MM.1S (cell line): Measurements from ENCODE around the gene NYNRIN.
"Not testable (repeated sequence)": the region's sequence is repeated elsewhere in the genome, so short reads cannot be mapped to it uniquely, and the experiment has no call there.

Experiments used
- DNase-seq: peaks from one replicate; pipeline ENCODE4 v3.0.0-alpha.2; 2015
- H2AFZ ChIP-seq: fragments of 300-600 bp; sonication (generic); 2 replicates; pipeline ENCODE4 v1.6.0; 2016; ENCODE audit warnings: antibody characterized with exemption, low read length
- H3F3A ChIP-seq: fragments of 300-600 bp; sonication (generic); 2 replicates; pipeline ENCODE4 v1.6.1; 2016; ENCODE audit warnings: mild to moderate bottlenecking, antibody characterized with exemption, low read length, moderate library complexity, mixed read lengths; ENCODE audit not compliant: insufficient read depth
- H3K27ac ChIP-seq: fragments of 300-600 bp; sonication (generic); 2 replicates; pipeline ENCODE4 v1.5.1; 2016; ENCODE audit warnings: mild to moderate bottlenecking, low read length
- H3K27me3 ChIP-seq: fragments of 300-600 bp; sonication (generic); replicated peaks from 2 replicates; pipeline ENCODE4 v1.6.0; 2016; ENCODE audit warnings: low read length; ENCODE audit not compliant: insufficient read depth
- H3K36me3 ChIP-seq: fragments of 300-600 bp; sonication (generic); replicated peaks from 2 replicates; pipeline ENCODE4 v1.6.1; 2016; ENCODE audit warnings: mild to moderate bottlenecking, low read length, mixed read lengths; ENCODE audit not compliant: insufficient read depth
- H3K4me1 ChIP-seq: fragments of 300-600 bp; sonication (generic); 2 replicates; pipeline ENCODE4 v1.6.1; 2016; ENCODE audit warnings: low read length, mixed read lengths
- H3K4me2 ChIP-seq: fragments of 300-600 bp; sonication (generic); 2 replicates; pipeline ENCODE4 v1.6.0; 2016; ENCODE audit warnings: low read depth, low read length
- H3K4me3 ChIP-seq: fragments of 300-600 bp; sonication (generic); 2 replicates; pipeline ENCODE4 v1.5.1; 2016; ENCODE audit warnings: low read length, mixed read lengths
- H3K79me2 ChIP-seq: fragments of 300-600 bp; sonication (generic); 2 replicates; pipeline ENCODE4 v1.6.1; 2016; ENCODE audit warnings: mixed run types, low read length, mixed read lengths
- H3K9ac ChIP-seq: fragments of 300-600 bp; sonication (generic); 2 replicates; pipeline ENCODE4 v1.6.1; 2016; ENCODE audit warnings: low read length, mixed read lengths
- H3K9me2 ChIP-seq: fragments of 300-600 bp; sonication (generic); replicated peaks from 2 replicates; pipeline ENCODE4 v1.6.1; 2016; ENCODE audit warnings: mild to moderate bottlenecking, low read length, mixed read lengths; ENCODE audit not compliant: insufficient read depth
- H3K9me3 ChIP-seq: fragments of 300-600 bp; sonication (generic); replicated peaks from 2 replicates; pipeline ENCODE4 v1.6.1; 2016; ENCODE audit warnings: mild to moderate bottlenecking, low read length, mixed read lengths; ENCODE audit not compliant: insufficient read depth
- H4K20me1 ChIP-seq: fragments of 300-600 bp; sonication (generic); 2 replicates; pipeline ENCODE4 v1.6.1; 2016; ENCODE audit warnings: mild to moderate bottlenecking, low read length, moderate library complexity, mixed read lengths; ENCODE audit not compliant: insufficient read depth
- EZH2 ChIP-seq: fragments of 300-600 bp; sonication (generic); optimal IDR thresholded peaks from 2 replicates; pipeline ENCODE3; 2017; ENCODE audit warnings: low read depth, mild to moderate bottlenecking, antibody characterized with exemption, low read length, mixed read lengths
- EZH2phosphoT487 ChIP-seq: fragments of 300-600 bp; sonication (generic); IDR thresholded peaks from 2 replicates; pipeline ENCODE4 v1.6.1; 2018; ENCODE audit warnings: antibody characterized with exemption, low read length
- TF ChIP-seq, protein P1 (sequence below): fragments of 300-600 bp; sonication (generic); IDR thresholded peaks from 2 replicates; pipeline ENCODE4 v1.5.1; 2016; ENCODE audit warnings: antibody characterized with exemption, low read length, mixed read lengths

Gene NYNRIN

GRCh38 chr14:24443053-24443665, 44.4 kb downstream of the NYNRIN start:
- Histone ChIP-seq H3K79me2 (no peaks in the 10 kb centered on the region; the same call in 1 of the 2 replicates), H3K9ac (peak overlapping the region; percentile 61; the same call in 1 of the 2 replicates), H3K9me2 (no peaks in the 10 kb centered on the region), H3F3A (peaks cover 5% of the 10 kb centered on the region), H3K27me3 (no peaks in the 10 kb centered on the region), H3K4me3 (peak overlapping the region; percentile 72), H3K36me3 (0 out of 2 replicates have a peak, but pooled peaks cover under 1% of the 10 kb centered on the region), H3K9me3 (no peaks in the 10 kb centered on the region), H3K4me2 (peak overlapping the region; percentile 69), H4K20me1 (no peaks in the 10 kb centered on the region), H3K27ac (peak overlapping the region; percentile 41; the same call in 1 of the 2 replicates), H3K4me1 (no peaks in the 10 kb centered on the region), H2AFZ (peak overlapping the region; percentile 56)
- DNase-seq: no peak
- TF ChIP-seq EZH2phosphoT487 (no peak), EZH2 (no peak)
- TF ChIP-seq, protein P1, sequence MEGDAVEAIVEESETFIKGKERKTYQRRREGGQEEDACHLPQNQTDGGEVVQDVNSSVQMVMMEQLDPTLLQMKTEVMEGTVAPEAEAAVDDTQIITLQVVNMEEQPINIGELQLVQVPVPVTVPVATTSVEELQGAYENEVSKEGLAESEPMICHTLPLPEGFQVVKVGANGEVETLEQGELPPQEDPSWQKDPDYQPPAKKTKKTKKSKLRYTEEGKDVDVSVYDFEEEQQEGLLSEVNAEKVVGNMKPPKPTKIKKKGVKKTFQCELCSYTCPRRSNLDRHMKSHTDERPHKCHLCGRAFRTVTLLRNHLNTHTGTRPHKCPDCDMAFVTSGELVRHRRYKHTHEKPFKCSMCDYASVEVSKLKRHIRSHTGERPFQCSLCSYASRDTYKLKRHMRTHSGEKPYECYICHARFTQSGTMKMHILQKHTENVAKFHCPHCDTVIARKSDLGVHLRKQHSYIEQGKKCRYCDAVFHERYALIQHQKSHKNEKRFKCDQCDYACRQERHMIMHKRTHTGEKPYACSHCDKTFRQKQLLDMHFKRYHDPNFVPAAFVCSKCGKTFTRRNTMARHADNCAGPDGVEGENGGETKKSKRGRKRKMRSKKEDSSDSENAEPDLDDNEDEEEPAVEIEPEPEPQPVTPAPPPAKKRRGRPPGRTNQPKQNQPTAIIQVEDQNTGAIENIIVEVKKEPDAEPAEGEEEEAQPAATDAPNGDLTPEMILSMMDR: no peak

- not testable (repeated sequence) for H3K9me2 ChIP-seq, H3K4me1 ChIP-seq, H3K4me3 ChIP-seq, DNase-seq, H3K27me3 ChIP-seq, H3K9ac ChIP-seq, H3K36me3 ChIP-seq, H3K27ac ChIP-seq, H3K4me2 ChIP-seq, H4K20me1 ChIP-seq, H3K79me2 ChIP-seq, H3K9me3 ChIP-seq, H2AFZ ChIP-seq, H3F3A ChIP-seq
Measured at GRCh38 chr14:24450828-24451227, 52.0 kb downstream of the NYNRIN start.

- H3K79me2 ChIP-seq: no peaks in the 10 kb centered on the region
- DNase-seq: no peak
- TF ChIP-seq EZH2phosphoT487: no peak
- TF ChIP-seq, protein P1: no peak
- H2AFZ ChIP-seq: no peak overlapping the region
- H3K9me3 ChIP-seq: no peaks in the 10 kb centered on the region
- no peaks in the 10 kb centered on the region for H3K27me3 ChIP-seq
- H3F3A ChIP-seq: no peaks in the 10 kb centered on the region
- no peaks in the 10 kb centered on the region for H3K36me3 ChIP-seq
- H3K9me2 ChIP-seq: no peaks in the 10 kb centered on the region
- H3K4me1 ChIP-seq: no peaks in the 10 kb centered on the region
- no peak overlapping the region for H3K4me2 ChIP-seq
- H3K4me3 ChIP-seq: no peak overlapping the region
- H3K9ac ChIP-seq: no peak overlapping the region
- no peaks in the 10 kb centered on the region for H4K20me1 ChIP-seq
- no peak overlapping the region for H3K27ac ChIP-seq
Measured at GRCh38 chr14:24456980-24457379, 58.2 kb downstream of the NYNRIN start.

GRCh38 chr14:24458736-24459135, 59.9 kb downstream of the NYNRIN start:
- no peak for DNase-seq
- H3K27ac ChIP-seq: no peak overlapping the region
- no peak overlapping the region for H2AFZ ChIP-seq
- no peak overlapping the region for H3K4me3 ChIP-seq
- no peaks in the 10 kb centered on the region for H3K79me2 ChIP-seq
- peaks cover 9% of the 10 kb centered on the region for H3K4me1 ChIP-seq
- H3K9me3 ChIP-seq: no peaks in the 10 kb centered on the region
- H3K36me3 ChIP-seq: no peaks in the 10 kb centered on the region
- no peak overlapping the region for H3K9ac ChIP-seq
- TF ChIP-seq EZH2phosphoT487 (no peak), EZH2 (no peak)
- TF ChIP-seq, protein P1: no peak
- H3K4me2 ChIP-seq: no peak overlapping the region
- H3K9me2 ChIP-seq: no peaks in the 10 kb centered on the region
- no peaks in the 10 kb centered on the region for H4K20me1 ChIP-seq
- no peaks in the 10 kb centered on the region for H3K27me3 ChIP-seq
- no peaks in the 10 kb centered on the region for H3F3A ChIP-seq
